HAP-1 (cell line): ENCODE results near the gene SLC4A11.

Experiments used
- DNase-seq, 2 experiments: peaks; one replicate each; pipeline ENCODE4 v3.0.0-alpha.2; 2016 to 2020; ENCODE audit warnings: low spot score in 2 of 2
- H3K27me3 ChIP-seq: fragments of 250-450 bp; sonication (Bioruptor Pico); 2 replicates; pipeline ENCODE4 v1.5.1; 2020; ENCODE audit warnings: low read depth, mild to moderate bottlenecking, moderate library complexity
- H3K36me3 ChIP-seq: fragments of 250-450 bp; sonication (Bioruptor Pico); replicated peaks from 2 replicates; pipeline ENCODE4 v1.5.1; 2020; ENCODE audit warnings: mild to moderate bottlenecking
- H3K4me1 ChIP-seq: fragments of 250-450 bp; sonication (Bioruptor Pico); 2 replicates; pipeline ENCODE4 v1.5.1; 2020; ENCODE audit warnings: mild to moderate bottlenecking
- H3K4me3 ChIP-seq: fragments of 250-450 bp; sonication (Bioruptor Pico); 2 replicates; pipeline ENCODE4 v1.5.1; 2020; ENCODE audit warnings: mild to moderate bottlenecking, moderate library complexity
- H3K9me3 ChIP-seq: fragments of 250-450 bp; sonication (Bioruptor Pico); 2 replicates; pipeline ENCODE4 v1.5.1; 2020; ENCODE audit warnings: mild to moderate bottlenecking, moderate library complexity
- in situ Hi-C: fragments of 300-500 bp; cut with MboI; formaldehyde crosslinking; loops from 3 replicates; pipeline ENCODE4 v1.14.3; 2020; ENCODE audit warnings: low sequenced_read_pairs, inconsistent platforms, mixed read lengths

The SLC4A11 gene

GRCh38 chr20:3239026-3239866, at the start of gene SLC4A11:
Gene SLC4A11 (minus strand): TSS chr20:3239190. CDS start chr20:3239137, 53 bp downstream.
- H3K27me3 ChIP-seq: no peaks in the 10 kb centered on the region
- DNase-seq: peak; percentile 49 to 86
- H3K4me3 ChIP-seq: peak within 1 kb of the TSS; percentile 66
- in situ Hi-C loops: no loop called here
- peaks cover 9% of the 10 kb centered on the region; the same call in 1 of the 2 replicates for H3K4me1 ChIP-seq
- H3K36me3 ChIP-seq: no peaks in the 10 kb centered on the region
- no peaks in the 10 kb centered on the region for H3K9me3 ChIP-seq

DNA sequence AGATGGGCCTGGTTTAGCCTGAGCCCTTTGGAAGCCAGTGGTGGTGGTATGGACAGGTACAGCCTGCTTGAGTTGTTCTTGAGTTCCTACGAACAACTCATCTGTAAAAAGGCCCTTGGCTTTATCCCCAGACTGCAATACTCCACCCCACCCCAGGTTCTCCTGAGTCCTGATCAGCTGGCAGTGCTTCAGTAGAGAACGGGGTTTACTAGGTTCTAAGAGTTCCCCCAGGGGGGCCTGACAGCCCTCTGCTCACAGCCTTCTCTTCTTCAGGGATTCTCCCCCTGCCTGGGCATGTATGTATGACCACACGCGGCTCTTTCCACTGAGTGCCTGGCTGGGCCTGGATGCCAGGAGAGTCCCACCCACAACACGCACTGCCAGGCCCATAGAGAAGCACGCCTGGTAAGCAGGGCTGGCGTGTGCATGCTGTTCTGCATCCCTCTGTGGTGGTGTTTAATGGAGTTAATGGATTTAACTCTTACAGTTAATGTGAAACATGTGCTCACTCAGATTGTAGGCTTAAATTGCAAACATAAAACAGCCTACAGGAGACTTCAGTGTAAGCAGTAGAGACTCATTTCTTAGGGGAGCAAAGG, 44.3 kb upstream of the SLC4A11 start:
- H3K4me1 ChIP-seq: no peaks in the 10 kb centered on the region
- H3K9me3 ChIP-seq: no peaks in the 10 kb centered on the region
- no peak for DNase-seq
- peaks cover 6% of the 10 kb centered on the region for H3K36me3 ChIP-seq
- in situ Hi-C loops: no loop called here
- H3K27me3 ChIP-seq: no peaks in the 10 kb centered on the region
- no peak overlapping the region for H3K4me3 ChIP-seq

DNA sequence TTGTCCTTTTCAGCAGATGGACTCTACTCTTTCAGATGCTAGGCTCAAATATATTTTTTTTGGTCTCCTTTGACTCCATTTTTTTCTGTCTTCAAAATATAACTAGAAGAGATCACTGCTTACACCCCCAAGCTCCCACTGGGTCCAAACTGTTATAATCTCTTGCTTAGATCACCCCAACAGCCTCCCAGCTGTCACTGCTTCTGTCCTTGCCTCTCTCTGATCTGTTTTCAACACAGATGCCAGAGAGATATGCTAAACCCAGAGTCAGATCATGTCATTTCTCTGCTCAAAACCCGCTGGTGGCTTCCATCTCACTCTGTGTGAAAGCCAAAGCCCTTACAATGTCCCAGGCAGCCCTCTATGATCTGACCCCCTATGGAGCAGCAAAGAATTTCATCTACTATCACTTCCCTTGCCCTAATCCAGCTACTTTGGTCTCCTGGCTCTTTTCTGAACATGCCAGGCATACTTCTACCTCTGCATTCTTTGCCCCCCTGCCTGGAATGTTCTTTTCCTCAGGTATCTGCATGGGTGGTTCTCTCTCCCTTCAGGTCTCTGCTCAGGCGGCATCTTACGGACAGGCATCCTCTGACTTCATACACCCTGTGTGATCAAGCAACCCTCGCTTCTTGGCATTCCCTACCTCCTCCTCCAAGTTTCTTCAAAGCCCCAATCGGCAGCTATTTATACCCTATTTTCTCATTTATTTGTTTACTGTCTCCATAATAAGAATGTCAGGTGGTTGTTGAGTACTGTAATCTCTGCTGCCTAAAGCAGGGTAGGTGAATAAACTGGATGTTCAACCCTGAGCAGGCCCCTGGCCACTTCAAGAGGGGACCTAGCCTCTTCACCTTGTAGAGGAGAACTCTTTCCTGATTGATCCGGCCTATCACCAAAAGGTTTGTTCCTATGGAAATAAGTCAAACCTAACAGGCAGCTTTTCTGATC, 43.6 kb upstream of the SLC4A11 start:
- no peak for DNase-seq
- in situ Hi-C loops: no loop called here
- Histone ChIP-seq H3K4me1 (no peaks in the 10 kb centered on the region), H3K9me3 (no peaks in the 10 kb centered on the region), H3K27me3 (no peaks in the 10 kb centered on the region), H3K36me3 (peaks cover 9% of the 10 kb centered on the region), H3K4me3 (no peak overlapping the region)

GRCh38 chr20:3281437-3281836, 42.4 kb upstream of the SLC4A11 start:
- Histone ChIP-seq H3K27me3 (no peaks in the 10 kb centered on the region), H3K9me3 (no peaks in the 10 kb centered on the region), H3K4me3 (no peak overlapping the region), H3K36me3 (peaks cover 9% of the 10 kb centered on the region), H3K4me1 (no peaks in the 10 kb centered on the region)
- in situ Hi-C loops: no loop called here
- DNase-seq: no peak

- in situ Hi-C loops: no loop called here
- no peak for DNase-seq
Observed at GRCh38 chr20:3279761-3280160, 40.8 kb upstream of the SLC4A11 start.

GRCh38 chr20:3277686-3278465, 38.9 kb upstream of the SLC4A11 start:
- Histone ChIP-seq H3K4me1 (no peaks in the 10 kb centered on the region), H3K36me3 (peaks cover 9% of the 10 kb centered on the region), H3K4me3 (no peak overlapping the region), H3K27me3 (no peaks in the 10 kb centered on the region), H3K9me3 (no peaks in the 10 kb centered on the region)
- in situ Hi-C loops: no loop called here
- no peak for DNase-seq

More at GRCh38 chr20:3279761-3280160, 40.8 kb upstream of the SLC4A11 start:
- Histone ChIP-seq H3K4me1 (no peaks in the 10 kb centered on the region), H3K36me3 (peaks cover 9% of the 10 kb centered on the region), H3K4me3 (no peak overlapping the region), H3K9me3 (no peaks in the 10 kb centered on the region), H3K27me3 (no peaks in the 10 kb centered on the region)

GRCh38 chr20:3276680-3277015, 37.7 kb upstream of the SLC4A11 start:
- no peaks in the 10 kb centered on the region for H3K27me3 ChIP-seq
- in situ Hi-C loops: no loop called here
- peak in 1 of 2 experiments; percentile 23 for DNase-seq

DNA sequence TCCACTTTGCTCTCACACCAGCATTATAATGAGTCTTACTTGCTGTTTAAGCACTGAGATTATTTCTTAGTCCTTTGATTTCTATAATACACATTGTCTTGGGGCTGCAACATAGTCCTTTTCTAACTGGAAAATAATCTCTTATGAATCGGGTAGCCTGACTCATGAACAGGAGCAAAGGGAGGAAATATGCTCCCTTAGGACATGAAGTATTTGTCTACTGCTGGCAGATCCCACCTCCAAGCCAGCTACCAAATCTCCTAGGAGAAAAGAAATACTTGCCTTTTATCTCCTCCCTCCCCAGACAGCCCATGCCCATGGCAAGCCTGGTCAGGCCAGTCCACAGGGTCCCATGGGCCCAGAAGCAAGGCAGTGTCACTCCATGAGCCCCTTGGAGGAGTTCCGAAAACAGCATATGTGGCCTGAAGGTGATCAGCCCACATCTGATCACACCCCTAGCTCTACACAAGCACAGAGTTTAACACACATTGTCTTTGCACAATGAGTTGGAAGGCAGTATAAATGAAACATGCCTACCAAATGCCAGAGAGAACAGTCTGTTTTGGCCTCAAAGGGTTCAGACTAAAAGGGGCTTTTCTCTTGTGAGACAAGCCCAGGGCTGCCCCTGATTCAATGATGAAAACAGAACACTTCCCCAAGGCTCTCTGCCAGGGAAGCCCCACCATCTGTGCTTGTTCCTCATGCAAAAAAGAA, 37.1 kb upstream of the SLC4A11 start:
- Histone ChIP-seq H3K27me3 (no peaks in the 10 kb centered on the region), H3K36me3 (peaks cover 9% of the 10 kb centered on the region), H3K4me1 (no peaks in the 10 kb centered on the region), H3K4me3 (no peak overlapping the region), H3K9me3 (no peaks in the 10 kb centered on the region)
- in situ Hi-C loops: no loop called here
- DNase-seq: no peak

More at GRCh38 chr20:3276680-3277015, 37.7 kb upstream of the SLC4A11 start:
- Histone ChIP-seq H3K4me3 (no peak overlapping the region), H3K36me3 (peaks cover 9% of the 10 kb centered on the region), H3K9me3 (no peaks in the 10 kb centered on the region), H3K4me1 (no peaks in the 10 kb centered on the region)

- in situ Hi-C loops: no loop called here
- H3K27me3 ChIP-seq: no peaks in the 10 kb centered on the region
- peaks cover 9% of the 10 kb centered on the region for H3K36me3 ChIP-seq
- H3K4me3 ChIP-seq: no peak overlapping the region
- H3K4me1 ChIP-seq: no peaks in the 10 kb centered on the region
- DNase-seq: no peak
- H3K9me3 ChIP-seq: no peaks in the 10 kb centered on the region
Observed at GRCh38 chr20:3275064-3275935, 36.3 kb upstream of the SLC4A11 start.

DNA sequence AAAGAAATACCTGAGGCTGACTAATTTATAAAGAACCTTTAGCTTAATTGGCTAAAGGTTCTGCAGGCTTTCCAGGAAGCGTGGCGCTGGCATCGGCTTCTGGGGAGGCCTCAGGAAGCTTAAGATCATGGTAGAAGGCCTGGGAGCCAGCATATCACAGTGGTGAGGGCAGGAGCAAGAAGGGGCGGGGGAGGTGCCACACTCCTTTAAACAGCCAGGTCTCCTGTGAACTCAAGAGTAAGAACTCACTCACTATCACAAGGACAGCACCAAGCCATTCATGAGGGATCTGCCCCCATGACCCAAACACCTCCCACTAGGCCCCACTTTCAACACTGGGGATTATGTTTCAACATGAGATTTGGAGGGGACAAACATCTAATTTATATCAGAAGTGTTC, 34.4 kb upstream of the SLC4A11 start:
- in situ Hi-C loops: no loop called here
- DNase-seq: no peak
- no peaks in the 10 kb centered on the region for H3K4me1 ChIP-seq
- peaks cover 3% of the 10 kb centered on the region; the same call in 1 of the 2 replicates for H3K36me3 ChIP-seq
- no peak overlapping the region for H3K4me3 ChIP-seq
- no peaks in the 10 kb centered on the region for H3K27me3 ChIP-seq
- H3K9me3 ChIP-seq: no peaks in the 10 kb centered on the region

DNA sequence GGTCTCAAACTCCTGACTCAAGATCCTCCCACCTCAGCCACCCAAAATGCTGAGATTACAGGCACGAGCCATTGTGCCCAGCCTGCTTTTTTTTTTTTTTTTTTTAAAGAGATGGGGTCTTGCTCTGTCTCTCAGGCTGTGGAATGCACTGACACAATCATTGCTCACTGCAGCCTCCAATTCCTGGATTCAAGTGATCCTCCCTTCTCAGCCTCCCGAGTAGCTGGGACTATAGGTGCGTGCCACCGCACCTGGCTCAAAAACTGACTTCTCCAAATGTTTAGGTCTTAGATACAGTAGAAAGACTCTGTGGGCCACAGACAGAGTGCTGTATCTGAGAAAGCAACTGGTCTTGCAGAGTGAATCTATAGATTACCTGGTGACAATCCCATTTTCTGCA, 31.1 kb upstream of the SLC4A11 start:
- H3K27me3 ChIP-seq: no peaks in the 10 kb centered on the region
- no peaks in the 10 kb centered on the region for H3K36me3 ChIP-seq
- no peak for DNase-seq
- H3K9me3 ChIP-seq: no peaks in the 10 kb centered on the region
- in situ Hi-C loops: no loop called here
- no peak overlapping the region for H3K4me3 ChIP-seq
- no peaks in the 10 kb centered on the region for H3K4me1 ChIP-seq

GRCh38 chr20:3262566-3262965, 23.6 kb upstream of the SLC4A11 start:
- H3K27me3 ChIP-seq: no peaks in the 10 kb centered on the region
- H3K9me3 ChIP-seq: no peaks in the 10 kb centered on the region
- H3K4me1 ChIP-seq: no peaks in the 10 kb centered on the region
- no peaks in the 10 kb centered on the region for H3K36me3 ChIP-seq
- H3K4me3 ChIP-seq: no peak overlapping the region
- DNase-seq: no peak
- in situ Hi-C loops: no loop called here
